ENCODE data around the gene PSTPIP2. TPM values are rescaled to one million over a fixed set of nuclear protein-coding genes. Genes with fewer than 3 reads are reported as not detected.

The PSTPIP2 gene
- total and polyA plus RNA-seq, 2 experiments from 2014 or later, result 1.4 to 2.6 TPM

- TF ChIP-seq REST (IDR thresholded peaks at IDR 0.05; ENCODE audit: unreplicated experiment) (no peak), NANOG (IDR thresholded peaks at IDR 0.05; ENCODE audit: borderline replicate concordance) (no peak), JUNB (IDR thresholded peaks at IDR 0.05; ENCODE audit: unreplicated experiment) (no peak), CTCF (conservative IDR thresholded peaks at IDR 0.05; ENCODE audit: low read depth in 2 of 2) (no peak)
Observed at GRCh38 chr18:45976566-45976965, 95.5 kb downstream of the PSTPIP2 start (continued).

GRCh38 chr18:45974088-45974536 lies 97.9 kb downstream of the PSTPIP2 start:
- TF ChIP-seq REST (IDR thresholded peaks at IDR 0.05; ENCODE audit: unreplicated experiment) (no peak), CTCF (conservative IDR thresholded peaks at IDR 0.05; ENCODE audit: low read depth in 2 of 2) (peak; percentile 84 to 85)
- Mint-ChIP-seq H3K9me3 (no peaks in the 10 kb centered on the region), H3K27ac (no peak overlapping the region), H3K4me1 (peaks cover 9% of the 10 kb centered on the region; the same call in 2 of the 3 replicates), H3K36me3 (ENCODE audit: low read depth) (no peaks in the 10 kb centered on the region), H3K27me3 (ENCODE audit: insufficient read depth, low read depth, poor library complexity) (peaks cover 4% of the 10 kb centered on the region), H3K4me3 (no peak overlapping the region)
- Histone ChIP-seq H3K79me2 (replicated peaks; ENCODE audit: insufficient read depth) (no peaks in the 10 kb centered on the region), H4K20me1 (replicated peaks; ENCODE audit: insufficient read depth) (no peaks in the 10 kb centered on the region), H3K4me3 (no peak overlapping the region), H3K36me3 (ENCODE audit: insufficient read depth) (no peaks in the 10 kb centered on the region), H3K27ac (ENCODE audit: low read depth) (no peak overlapping the region), H3F3A (replicated peaks; ENCODE audit: low read depth) (no peaks in the 10 kb centered on the region), H3K27me3 (ENCODE audit: insufficient read depth) (no peaks in the 10 kb centered on the region), H3K9me2 (ENCODE audit: insufficient read depth) (no peaks in the 10 kb centered on the region), H2AFZ (no peak overlapping the region), H3K4me2 (no peak overlapping the region), H3K4me1 (ENCODE audit: insufficient read depth) (no peaks in the 10 kb centered on the region)
- ATAC-seq (peak; percentile 75), DNase-seq (ENCODE audit: low spot score) (peak; percentile 83)
